ENCODE data around the gene NEURL1.

NEURL1 gene

DNA sequence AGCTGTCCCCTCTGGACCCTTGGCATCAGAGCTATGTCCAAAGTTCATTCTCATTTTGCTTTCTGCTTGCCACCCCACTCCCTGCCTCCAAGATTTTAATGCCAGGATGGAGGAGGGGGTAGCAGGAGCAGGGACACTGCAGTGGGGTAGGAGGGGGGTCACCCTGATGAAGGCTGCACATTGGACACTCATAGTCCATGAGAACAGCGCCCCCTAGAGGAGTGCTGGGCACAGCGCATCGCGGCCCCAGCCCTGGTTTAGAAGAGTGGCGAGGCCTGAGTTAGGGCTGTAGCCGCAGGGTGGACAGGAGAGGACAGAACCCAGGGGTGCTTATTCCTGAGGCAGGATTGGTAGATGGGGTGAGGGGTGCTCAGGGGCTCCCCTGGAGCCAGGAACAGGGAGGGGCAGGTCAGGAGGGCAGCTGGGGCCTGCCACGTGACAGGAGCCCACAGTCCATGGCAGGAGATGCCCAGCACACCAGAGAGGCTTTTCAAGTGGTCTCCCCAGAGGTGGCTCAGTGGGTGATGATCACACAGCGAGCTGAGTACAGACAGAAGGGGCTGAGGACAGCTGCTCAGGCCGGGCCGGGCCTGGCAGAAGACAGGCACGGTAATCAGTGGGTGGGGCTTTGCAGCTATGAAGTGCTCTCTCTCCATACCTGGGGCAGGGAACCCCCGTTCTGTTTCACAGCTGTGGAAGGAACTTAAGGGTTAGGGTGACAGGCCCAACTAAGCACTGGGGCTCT lies 71.4 kb downstream of the NEURL1 start:
- peak; percentile 33 for DNase-seq (ENCODE audit: low spot score)

DNA sequence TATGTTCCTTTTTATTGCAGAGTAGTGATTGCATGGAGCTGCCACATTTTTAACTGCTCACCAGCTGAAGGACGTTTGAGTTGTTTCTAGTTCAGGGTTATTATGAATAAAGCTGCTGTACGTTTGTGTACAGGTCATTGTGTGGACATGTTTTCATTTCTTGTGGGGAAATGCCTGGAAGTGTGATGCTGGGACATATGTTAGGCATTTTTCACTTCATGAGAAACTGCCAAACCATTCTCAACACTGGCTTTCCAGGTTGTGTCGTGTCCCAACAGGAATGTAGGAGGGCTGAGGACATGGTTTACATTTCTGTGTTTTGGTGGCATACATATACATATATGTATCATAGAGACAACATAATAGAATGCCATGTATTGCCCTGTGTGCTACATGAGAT lies 73.0 kb downstream of the NEURL1 start:
- DNase-seq (ENCODE audit: low spot score) = no peak

DNA sequence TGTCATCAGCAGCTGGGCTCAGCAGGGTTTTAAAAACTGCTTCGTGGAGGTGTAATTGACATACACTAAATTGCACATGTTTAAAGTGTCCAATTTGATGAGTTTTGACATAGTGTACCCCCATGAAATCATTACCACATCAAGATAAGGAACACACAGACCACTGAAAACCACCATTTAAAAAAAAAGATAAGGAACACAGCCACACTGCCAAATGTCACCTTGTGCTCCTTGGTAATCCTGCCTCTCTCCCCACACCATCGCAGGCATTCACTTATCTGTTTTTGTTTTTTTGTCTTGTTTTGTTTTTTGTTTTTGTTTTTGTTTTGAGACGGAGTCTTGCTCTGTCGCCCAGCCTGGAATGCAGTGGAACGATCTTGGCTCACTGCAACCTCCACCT lies 75.0 kb downstream of the NEURL1 start:
- no peak for DNase-seq (ENCODE audit: low spot score)

DNA sequence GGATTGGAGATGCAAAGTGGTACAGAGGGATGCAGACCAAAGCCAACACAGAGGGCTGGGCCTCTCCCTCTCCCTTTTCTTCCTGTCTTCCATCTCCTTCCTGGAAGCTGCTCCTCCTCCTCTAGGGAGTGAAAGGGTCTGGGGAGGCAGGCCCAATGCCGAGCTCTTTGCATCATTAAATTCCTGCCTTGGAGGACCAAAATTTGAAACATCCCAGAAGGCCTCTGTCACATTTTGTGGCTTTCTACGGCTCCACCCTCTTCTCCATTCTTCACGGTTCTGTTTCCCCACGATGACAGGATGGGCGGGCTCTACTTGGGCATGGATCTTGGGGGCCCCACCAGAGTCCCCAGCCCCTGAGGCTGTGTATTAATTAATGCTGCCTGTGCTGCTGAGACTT lies 76.4 kb downstream of the NEURL1 start:
- DNase-seq (ENCODE audit: low spot score) = no peak

DNA sequence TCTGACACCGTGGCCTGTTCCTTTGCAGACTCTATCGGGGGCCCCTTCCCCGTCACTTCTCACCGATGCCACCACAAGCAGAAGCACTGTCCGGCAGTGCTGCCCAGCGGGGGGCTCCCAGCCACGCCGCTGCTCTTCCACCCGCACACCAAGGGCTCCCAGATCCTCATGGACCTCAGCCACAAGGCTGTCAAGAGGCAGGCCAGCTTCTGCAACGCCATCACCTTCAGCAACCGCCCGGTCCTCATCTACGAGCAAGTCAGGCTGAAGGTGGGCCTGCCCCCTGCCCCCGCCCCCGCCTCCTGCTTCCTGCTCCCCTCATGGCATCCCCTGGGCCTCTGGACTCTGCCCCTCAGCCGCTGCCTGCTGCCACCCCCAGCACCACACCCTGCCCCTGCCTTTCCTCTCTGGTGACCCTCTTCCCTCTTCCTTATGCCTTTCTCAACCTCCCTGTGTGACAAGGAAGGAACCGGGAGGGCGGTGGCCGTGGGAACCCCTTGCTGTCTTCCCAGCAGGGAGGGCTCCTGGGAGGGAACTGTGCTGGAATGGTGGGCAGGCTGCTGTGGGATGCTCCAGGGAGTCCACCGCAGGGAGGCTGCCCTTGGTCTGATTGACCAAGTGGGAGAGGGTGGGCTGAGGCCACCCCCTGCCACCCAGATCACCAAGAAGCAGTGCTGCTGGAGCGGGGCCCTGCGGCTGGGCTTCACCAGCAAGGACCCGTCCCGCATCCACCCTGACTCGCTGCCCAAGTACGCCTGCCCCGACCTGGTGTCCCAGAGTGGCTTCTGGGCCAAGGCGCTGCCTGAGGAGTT lies 77.5 kb downstream of the NEURL1 start:
- DNase-seq (ENCODE audit: low spot score) = no peak

DNA sequence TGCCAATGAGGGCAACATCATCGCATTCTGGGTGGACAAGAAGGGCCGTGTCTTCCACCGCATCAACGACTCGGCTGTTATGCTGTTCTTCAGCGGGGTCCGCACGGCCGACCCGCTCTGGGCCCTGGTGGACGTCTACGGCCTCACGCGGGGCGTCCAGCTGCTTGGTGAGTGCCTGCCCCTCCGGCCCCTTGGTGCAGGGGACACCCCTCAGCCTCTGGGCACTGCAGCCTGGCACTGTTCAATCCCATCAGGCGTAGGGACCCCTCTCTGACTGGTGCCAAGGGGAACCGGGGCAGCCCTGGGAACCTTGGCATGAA lies 78.1 kb downstream of the NEURL1 start:
- no peak for DNase-seq (ENCODE audit: low spot score)

DNA sequence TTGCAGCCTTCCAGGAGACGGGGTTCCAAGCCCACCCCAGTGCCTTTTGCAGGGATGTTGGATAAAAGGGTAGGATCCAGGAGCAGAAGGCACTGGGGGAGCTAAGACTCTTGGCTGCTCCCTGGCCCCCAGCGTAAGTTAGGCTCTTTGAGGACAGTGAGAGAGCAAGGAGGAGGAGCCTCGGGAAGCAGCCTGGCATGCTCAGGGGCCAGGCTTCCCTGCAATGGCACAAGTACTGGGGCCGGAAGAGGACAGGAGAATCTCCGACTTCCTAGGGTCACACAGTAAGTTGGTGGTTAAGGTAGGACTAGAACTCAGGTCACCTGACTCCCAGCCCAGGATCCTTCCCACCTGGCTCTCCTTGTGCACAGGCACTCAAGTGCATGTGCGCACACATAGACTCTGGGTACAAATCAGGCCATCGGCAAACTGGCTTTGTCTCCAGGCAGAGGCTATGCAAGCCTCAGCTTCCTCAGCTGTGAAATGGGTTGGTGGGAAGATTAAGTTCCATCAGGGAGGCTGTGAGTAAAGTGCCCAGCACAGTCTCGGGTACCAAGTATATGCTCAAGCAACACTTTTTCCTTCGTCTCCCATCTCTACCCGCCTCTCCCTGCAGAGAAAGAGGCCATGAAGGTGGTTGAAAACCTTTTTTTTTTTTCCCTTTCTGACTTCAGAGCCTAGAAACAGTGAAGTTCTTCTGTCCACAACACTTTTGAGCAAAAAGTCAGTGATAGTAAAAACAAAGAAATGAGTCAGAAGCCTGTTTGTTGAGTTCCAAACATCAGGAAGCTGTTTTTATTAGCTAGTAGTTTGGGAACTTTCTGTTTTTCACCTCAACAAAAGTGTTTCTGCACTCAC lies 79.1 kb downstream of the NEURL1 start:
- DNase-seq (ENCODE audit: low spot score) = no peak

DNA sequence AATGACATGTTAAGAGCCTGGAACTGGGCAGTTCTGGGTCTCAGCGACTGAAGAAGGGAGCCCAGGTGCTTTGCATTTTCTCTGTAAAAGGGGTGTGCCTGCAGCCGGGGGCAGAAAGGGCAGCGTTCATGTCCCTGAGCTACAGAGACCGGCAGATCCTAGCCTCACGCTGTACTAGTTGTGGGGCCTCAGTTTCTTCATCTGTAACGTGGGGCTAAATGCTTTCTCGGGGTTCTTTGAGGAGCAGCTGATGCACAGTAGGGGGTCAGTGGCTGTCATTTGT lies 79.6 kb downstream of the NEURL1 start:
- no peak for DNase-seq (ENCODE audit: low spot score)

DNA sequence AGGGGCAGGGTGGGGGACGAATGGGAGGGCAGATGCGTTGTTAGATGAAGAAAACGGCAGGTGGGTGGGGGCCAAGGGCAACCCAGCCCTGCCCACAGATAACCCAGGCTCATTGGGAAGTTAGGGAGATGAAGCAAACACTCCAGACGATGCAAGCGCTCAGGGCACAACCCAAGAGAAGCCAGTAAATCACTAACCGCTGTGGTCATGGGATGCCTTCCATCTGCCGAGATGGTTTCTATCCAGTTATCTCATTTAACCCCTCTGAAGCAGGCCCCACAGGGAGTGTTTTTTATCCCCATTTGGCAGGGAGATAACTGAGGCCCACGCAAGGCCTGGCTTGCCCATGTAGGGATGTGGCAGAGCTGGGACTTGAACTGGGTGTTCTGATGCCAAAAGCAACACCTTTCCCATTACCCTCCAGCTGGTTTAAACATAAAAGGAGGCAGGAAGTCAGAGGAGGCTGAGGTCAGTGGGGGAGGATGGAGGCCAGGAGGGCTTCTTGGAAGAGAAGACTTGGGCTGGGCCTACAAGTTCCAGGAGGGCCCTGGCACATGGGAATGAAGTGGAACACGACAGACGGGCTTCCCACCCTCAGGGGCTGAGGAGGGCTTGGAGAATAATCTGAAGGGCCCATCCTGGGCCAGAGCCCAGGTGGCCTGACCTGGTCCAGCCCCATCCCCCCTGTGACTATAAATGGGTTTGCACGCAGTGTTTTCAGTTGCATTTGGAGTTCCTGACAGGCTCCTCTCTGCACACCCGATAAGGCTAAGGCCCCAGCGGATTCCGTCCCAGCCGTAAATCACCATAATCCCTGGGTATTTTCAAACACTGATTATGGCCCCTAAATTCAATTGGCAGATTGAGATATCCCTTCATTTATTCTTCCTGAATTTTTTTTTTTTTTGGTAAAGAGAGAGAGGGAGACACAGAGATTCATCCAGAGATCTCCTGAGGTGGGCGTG lies 80.9 kb downstream of the NEURL1 start:
- no peak for DNase-seq (ENCODE audit: low spot score)

DNA sequence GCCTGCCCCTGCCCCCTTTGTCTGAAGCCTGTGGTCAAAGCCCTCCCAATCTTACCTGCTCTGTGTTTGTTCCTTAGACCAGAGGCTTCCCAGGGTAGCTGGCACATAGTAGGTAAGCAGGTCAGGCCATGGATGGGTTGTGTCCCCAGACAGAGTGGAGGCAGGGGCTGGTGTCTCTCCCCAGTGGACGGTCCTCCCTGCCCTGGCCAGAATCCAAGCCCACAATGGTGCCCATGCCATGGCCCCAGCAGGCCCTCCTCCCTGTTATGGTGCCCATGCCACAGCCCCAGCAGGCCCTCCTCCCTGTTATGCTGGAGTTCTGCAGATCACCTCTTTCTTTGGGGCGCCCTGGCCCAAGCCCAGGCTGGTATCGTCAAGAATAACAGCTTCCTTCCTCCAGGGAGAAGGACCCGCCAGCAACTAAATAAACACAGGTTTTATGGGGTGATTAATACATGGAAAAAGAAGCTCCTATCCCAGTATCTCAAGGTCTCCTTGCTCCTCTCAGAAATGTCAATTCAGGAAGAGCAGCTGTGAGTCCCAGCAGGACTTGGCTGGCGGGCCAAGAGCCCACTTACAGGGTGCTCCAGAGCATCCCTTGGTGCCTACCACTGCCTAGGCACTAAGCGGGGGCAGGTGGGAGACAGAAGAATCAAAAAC lies 82.0 kb downstream of the NEURL1 start:
- no peak for DNase-seq (ENCODE audit: low spot score)

DNA sequence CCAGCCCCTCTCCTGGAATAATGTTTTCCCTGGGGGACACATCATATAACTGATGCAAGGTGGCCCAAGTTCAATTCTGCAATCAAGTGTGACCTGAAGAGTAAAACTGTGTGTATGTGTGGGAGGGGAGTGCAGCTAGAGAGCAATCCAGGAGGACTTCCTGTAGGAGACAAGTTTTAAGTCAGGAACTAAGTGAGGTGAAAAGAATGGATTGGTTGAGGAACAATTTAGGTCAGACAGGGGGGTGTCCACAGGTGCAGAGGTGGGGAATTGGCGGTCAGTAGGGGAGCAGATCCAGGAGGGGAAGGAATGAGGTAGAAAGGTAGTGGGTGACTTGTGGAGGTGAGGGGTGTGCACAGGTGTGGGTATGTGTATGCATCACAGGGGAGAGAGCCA lies 82.6 kb downstream of the NEURL1 start:
- no peak for DNase-seq (ENCODE audit: low spot score)

DNA sequence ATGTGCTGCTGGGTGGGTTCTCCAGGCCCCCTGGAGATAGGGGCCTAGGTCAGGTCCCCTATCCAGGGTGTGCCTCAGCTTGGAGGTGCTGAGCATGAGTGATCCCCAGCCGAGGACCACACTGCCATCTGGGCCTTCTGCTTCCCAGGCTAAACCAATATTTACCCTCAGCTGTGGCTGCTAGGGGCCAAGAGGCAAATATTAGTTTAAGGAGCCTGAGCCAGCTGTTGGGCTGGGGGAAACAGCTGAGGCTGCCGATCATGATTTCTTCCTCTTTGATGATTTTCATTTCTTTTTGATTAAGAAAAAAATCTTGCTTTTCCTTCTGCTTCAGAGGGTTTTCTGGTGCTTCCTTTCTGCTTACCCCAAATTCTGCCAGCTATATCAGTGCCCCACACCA lies 83.4 kb downstream of the NEURL1 start:
- no peak for DNase-seq (ENCODE audit: low spot score)

DNA sequence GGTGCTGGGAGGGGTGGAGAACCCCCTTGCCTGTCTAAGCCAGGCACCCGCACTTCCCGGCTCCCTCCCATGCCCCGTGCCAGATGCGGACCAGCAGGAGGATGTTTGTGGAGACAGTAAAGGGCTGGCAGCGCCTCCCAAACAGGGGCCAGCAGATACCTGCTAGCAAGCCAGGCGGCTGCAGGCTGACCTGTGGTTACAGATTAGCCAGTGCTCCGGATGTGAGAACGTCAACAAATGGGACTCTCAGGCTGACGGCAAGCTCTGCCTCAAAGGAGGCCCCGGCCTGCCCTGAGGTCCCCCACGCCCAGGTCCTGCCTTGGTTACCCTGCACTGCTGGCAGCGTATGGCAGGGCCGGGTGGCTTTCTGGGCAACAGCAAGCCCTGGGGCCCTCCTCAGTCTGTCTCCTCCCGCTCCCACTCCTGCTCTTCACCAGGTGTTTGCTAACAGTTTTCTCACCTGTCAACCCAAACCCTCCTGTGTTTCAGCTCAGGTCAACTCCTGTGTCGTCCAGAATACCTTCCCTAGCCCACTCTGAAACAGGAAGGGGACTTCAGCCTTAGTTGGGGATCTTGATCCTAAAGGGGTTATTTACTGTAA lies 85.4 kb downstream of the NEURL1 start:
- no peak for DNase-seq (ENCODE audit: low spot score)

DNA sequence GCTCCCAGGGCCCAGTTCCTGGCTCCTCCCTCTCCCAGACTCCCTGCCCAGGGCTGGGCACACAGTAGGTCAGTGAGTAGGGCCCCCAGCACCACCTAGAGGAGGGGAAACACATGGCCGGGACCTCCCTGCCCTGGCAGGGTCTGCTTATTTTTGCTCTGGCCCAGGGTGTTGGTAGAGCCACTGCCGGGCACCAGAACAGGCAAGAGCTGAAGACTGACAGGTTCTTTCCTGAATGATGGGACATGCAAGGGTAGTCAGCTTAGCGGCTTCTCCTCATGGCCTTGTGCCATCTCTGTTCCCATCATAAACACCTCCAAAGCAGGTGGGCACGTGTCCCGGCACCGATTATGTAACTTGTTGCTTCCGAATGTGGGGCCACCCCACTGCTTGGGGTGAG lies 86.5 kb downstream of the NEURL1 start:
- DNase-seq (ENCODE audit: low spot score) = no peak

DNA sequence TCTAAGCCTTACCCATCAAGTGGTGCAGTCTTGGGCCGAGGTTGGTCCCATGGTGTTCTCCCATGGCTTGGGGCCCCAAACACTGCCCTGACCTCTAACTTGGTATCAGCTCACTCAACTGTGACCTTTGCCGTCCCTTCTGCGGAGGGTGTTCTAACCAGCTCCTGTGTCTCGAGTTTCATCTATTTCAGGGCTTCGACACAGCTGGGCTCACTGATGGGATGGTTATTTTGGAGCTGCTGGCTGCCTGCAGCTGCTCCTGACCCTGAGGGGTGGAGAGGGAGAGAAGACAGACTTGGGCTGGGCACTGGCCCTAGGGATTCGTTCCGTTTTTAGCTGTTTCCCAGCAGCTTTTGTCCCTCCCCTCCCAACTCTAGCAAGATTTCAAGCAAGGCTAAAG lies 86.9 kb downstream of the NEURL1 start:
- DNase-seq (ENCODE audit: low spot score) = no peak

DNA sequence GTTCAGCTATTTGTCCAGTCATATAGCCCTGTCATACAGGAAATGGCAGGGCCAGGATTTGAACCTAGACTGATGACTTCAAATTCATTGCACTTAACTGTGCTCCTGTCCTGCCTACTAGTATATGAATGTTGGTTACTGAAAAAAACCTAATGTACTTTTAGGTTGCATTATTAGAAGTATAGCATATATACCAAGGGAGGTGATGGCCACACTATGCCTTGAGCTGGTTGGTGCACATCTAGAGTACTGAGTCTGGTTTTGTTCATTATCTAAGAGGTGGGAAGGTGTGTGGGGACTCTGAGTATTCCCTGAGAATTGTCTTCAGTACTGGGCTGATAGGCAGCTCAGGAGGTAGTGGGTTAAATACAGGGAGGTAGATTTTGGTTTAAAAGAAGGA lies 88.0 kb downstream of the NEURL1 start:
- no peak for DNase-seq (ENCODE audit: low spot score)

DNA sequence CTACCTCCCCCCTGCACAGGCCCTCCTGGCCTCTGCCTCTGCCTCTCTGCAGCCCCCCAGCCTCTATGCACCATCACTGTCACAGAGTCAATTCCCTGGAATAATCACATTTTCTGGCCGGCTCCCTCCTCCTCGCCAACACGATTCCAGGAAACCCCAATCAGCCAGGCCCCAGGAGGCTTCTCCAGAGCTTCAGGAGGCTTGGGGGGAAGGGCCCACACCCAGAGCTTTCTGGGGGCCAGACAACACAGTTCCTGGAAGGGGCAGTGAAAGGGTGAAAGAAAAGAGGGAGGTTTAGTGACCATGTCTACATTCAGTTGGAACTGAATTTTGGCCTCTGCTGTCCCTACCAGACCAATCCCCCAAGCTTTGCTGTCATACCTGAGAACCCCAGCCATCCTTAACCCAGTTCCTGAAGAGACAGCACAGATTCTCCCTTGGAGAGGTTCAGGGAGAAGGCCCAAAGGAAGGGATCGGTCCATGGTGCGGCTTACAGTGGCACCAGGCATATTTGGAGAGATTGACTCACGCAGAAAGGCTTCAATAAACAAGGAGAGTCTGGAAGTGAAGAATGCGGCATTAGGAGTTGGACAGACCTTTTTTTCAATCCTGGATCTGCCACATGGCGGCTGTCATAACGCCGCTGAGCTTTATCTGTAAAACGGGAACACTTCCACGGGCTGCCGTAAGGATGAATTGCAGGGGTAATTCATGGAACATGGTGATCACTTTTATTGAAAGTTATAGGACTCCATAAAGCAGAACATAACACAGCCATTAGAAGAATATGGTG lies 89.0 kb downstream of the NEURL1 start:
- DNase-seq (ENCODE audit: low spot score) = no peak

DNA sequence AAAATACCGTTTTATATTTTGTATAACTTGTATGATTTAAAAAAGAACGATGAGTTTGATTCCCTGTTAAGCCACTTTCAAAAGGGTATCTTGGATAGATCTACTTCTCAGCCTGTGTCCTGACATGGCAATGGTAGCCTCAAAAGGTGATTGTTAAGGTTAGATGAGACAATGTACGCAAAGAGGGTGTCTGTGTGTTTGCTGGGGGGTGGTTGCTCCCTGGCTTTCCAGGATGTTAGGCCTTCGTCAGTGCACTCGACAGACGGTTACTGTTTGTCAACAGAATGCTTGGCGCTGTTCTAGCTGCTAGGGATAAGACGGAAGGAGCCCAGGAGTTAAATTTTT lies 90.3 kb downstream of the NEURL1 start:
- no peak for DNase-seq (ENCODE audit: low spot score)

DNA sequence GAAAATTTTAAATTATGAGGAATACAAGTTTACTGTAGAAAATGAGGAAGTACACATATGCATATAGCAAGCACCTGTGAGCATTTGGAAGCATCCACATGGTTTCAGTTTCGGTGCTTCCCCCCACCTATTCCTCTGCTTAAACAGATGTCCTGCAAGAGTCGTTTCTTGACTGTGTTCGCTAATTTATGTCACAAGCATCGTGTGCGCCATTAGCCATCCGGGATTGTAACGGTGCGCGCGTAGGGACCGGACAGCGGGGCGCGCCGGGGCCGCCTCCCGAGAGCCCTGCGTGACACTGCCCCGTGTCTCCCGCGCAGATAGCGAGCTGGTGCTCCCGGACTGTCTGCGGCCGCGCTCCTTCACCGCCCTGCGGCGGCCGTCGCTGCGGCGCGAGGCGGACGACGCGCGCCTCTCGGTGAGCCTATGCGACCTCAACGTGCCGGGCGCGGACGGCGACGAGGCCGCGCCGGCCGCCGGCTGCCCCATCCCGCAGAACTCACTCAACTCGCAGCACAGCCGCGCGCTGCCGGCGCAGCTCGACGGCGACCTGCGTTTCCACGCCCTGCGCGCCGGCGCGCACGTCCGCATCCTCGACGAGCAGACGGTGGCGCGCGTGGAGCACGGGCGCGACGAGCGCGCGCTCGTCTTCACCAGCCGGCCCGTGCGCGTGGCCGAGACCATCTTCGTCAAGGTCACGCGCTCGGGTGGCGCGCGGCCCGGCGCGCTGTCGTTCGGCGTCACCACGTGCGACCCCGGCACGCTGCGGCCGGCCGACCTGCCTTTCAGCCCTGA lies 90.9 kb downstream of the NEURL1 start:
- DNase-seq (ENCODE audit: low spot score) = no peak

DNA sequence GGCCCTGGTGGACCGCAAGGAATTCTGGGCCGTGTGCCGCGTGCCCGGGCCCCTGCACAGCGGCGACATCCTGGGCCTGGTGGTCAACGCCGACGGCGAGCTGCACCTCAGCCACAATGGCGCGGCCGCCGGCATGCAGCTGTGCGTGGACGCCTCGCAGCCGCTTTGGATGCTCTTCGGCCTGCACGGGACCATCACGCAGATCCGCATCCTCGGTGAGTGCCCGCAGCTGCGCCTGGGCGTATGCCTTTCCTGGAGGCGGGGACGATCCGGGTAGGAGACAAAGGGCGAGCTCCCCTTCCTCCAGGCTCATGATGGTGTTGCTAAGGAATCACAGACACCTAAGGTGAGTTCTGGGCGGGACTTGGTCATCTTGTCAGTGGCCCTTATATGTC lies 91.5 kb downstream of the NEURL1 start:
- no peak for DNase-seq (ENCODE audit: low spot score)

Measured in hematopoietic multipotent progenitor cell treated with erythropoietin and hydrocortisone succinate and interleukin-3 and kit ligand, for 15 days (in vitro differentiated cells).